ENCODE measurements around the gene KDM4B. TPM values are rescaled to one million over a fixed set of nuclear protein-coding genes. Genes with fewer than 3 reads are reported as not detected.

The KDM4B gene
- total and polyA plus RNA-seq, 9 of the 15 experiments (the other 6 are each of a cell fraction or from before 2014, with no cell fraction given), result 0.21 to 29.9 (median 7.3) TPM

- no peak overlapping the region for H3K4me2 ChIP-seq (ENCODE audit: insufficient read depth, low read length)
- no peaks in the 10 kb centered on the region; the same call in 2 of the 3 replicates for H3K36me3 ChIP-seq (ENCODE audit: control insufficient read depth, insufficient read depth, low read length)
- H3K27ac ChIP-seq (ENCODE audit: extremely low read depth, low read depth, low read length), result no peak overlapping the region
- no peak for TF ChIP-seq ILK (tag; IDR thresholded peaks at IDR 0.05; ENCODE audit: borderline replicate concordance, low read depth)
- TF ChIP-seq KLF13 (tag; IDR thresholded peaks at IDR 0.05; ENCODE audit: borderline replicate concordance, low read depth), result no peak
- TF ChIP-seq DACH1 (IDR thresholded peaks at IDR 0.05; ENCODE audit: partially characterized antibody), result no peak
- ATAC-seq (no peak), FAIRE-seq (no peak), DNase-seq (ENCODE audit: extremely low read depth in 1 of 4, low spot score in 3 of 4) (no peak)
- no TSS peak for BruUV-seq (replicated peaks)
- in situ Hi-C loops (cut with MboI), result no loop called here
- intact Hi-C loops (cut with micrococcal nuclease), result no loop called here
- peaks cover 71% of the 10 kb centered on the region for H3K79me2 ChIP-seq (ENCODE audit: control insufficient read depth, insufficient read depth, low read length)
- peaks cover 11% of the 10 kb centered on the region for H3K9me1 ChIP-seq (ENCODE audit: control insufficient read depth, insufficient read depth, low read length)
- ChIA-PET POLR2A (interaction anchor here (0.7 kb wide), 2 partner anchors 190 to 1689 kb away, joined by 3 read pairs; no protein-coding TSS in a partner anchor), CTCF (ENCODE audit: low intra/inter-chr PET ratio) (no interaction called here)
- H2AFZ ChIP-seq (ENCODE audit: low read depth, low read length), result no peak overlapping the region
- no peak overlapping the region for H3K4me3 ChIP-seq
- H3K9ac ChIP-seq (ENCODE audit: insufficient read depth in 1 of 2, low read depth in 2 of 2, low read length in 2 of 2), result no peak overlapping the region; a peak in 1 of 4 replicates
- no peaks in the 10 kb centered on the region for H3K9me3 ChIP-seq (replicated peaks; ENCODE audit: control insufficient read depth, insufficient read depth, low read depth, low read length)
- 82% methylated on average over 9 of the region's 10 CpGs for WGBS (ENCODE audit: insufficient coverage, low coverage, missing lambda C conversion rate)
- no peaks in the 10 kb centered on the region for H3K27me3 ChIP-seq (ENCODE audit: control insufficient read depth in 2 of 2, insufficient read depth in 2 of 2, low read length in 2 of 2)
- peaks cover 31% of the 10 kb centered on the region for H4K20me1 ChIP-seq (replicated peaks; ENCODE audit: control insufficient read depth, insufficient read depth, low read length)
- peaks cover 0 to 35% of the 10 kb centered on the region in 2 experiments; a peak in 3 of 5 replicates for H3K4me1 ChIP-seq (replicated peaks in 1 of 2; ENCODE audit: control insufficient read depth in 2 of 2, insufficient read depth in 2 of 2, low read length in 2 of 2)
Observed at GRCh38 chr19:5025027-5025426, 56.1 kb downstream of the KDM4B start.

DNA sequence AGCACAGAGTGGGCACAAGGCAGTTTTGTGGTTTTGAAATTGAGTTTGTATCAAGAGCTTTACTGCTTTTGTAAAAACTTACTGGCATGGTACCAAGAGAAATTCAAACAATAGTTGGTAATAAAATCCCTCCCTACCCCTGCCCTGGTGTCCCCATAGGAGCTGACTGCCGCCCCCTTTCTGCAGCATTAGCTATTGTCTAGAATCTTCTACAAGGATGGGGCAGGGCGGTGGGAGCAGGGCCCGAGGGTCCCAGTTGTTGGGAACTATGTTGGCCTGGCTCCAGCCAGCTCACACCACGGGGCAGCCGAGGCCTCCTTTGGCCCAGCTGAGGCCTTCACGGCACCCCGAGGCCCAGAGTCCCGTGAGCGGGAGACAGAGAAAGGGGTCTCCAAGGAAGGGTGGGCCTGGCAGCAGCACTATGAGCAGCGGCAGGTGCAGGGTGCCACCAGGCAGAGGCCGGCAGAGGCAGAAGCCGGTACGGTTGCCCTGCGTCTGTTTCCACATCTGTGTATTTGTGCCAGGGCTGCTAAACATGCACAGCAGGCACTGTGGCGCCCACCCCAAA lies 57.9 kb downstream of the KDM4B start:
- Histone ChIP-seq H2AFZ (ENCODE audit: low read depth, low read length) (no peak overlapping the region), H3K27ac (ENCODE audit: extremely low read depth, low read depth, low read length) (no peak overlapping the region), H3K9me1 (ENCODE audit: control insufficient read depth, insufficient read depth, low read length) (peaks cover 15% of the 10 kb centered on the region), H3K79me2 (ENCODE audit: control insufficient read depth, insufficient read depth, low read length) (peaks cover 73% of the 10 kb centered on the region), H3K9me3 (replicated peaks; ENCODE audit: control insufficient read depth, insufficient read depth, low read depth, low read length) (no peaks in the 10 kb centered on the region), H3K36me3 (ENCODE audit: control insufficient read depth, insufficient read depth, low read length) (no peaks in the 10 kb centered on the region; the same call in 2 of the 3 replicates), H3K4me1 (replicated peaks in 1 of 2; ENCODE audit: control insufficient read depth in 2 of 2, insufficient read depth in 2 of 2, low read length in 2 of 2) (peaks cover 0 to 53% of the 10 kb centered on the region in 2 experiments; a peak in 3 of 5 replicates), H3K4me2 (ENCODE audit: insufficient read depth, low read length) (no peak overlapping the region), H3K27me3 (ENCODE audit: control insufficient read depth in 2 of 2, insufficient read depth in 2 of 2, low read length in 2 of 2) (no peaks in the 10 kb centered on the region), H3K9ac (ENCODE audit: insufficient read depth in 1 of 2, low read depth in 2 of 2, low read length in 2 of 2) (peak overlapping the region in 1 of 2 experiments; percentile 14; a peak in 1 of 4 replicates), H4K20me1 (replicated peaks; ENCODE audit: control insufficient read depth, insufficient read depth, low read length) (peaks cover 49% of the 10 kb centered on the region), H3K4me3 (no peak overlapping the region)
- ChIA-PET CTCF (ENCODE audit: low intra/inter-chr PET ratio) (no interaction called here), POLR2A (interaction anchor here (0.8 kb wide), 1 partner anchor 22 kb away, joined by 3 read pairs; no protein-coding TSS in a partner anchor)
- no peak for FAIRE-seq
- no peak for ATAC-seq
- in situ Hi-C loops (cut with MboI), result no loop called here
- TF ChIP-seq ZMIZ1 (IDR thresholded peaks at IDR 0.05; ENCODE audit: low read depth in 2 of 2, low read length in 2 of 2) (no peak), RBM39 (optimal IDR thresholded peaks at IDR 0.05; ENCODE audit: low read depth, low read length) (no peak), ZBTB8A (IDR thresholded peaks at IDR 0.05; ENCODE audit: partially characterized antibody) (no peak), PHB (CRISPR knock-in tag; IDR thresholded peaks at IDR 0.05) (no peak)
- intact Hi-C loops (cut with micrococcal nuclease), result no loop called here
- no peak for DNase-seq (ENCODE audit: extremely low read depth in 1 of 4, low spot score in 3 of 4)
- 85% methylated on average over 15 of the region's 15 CpGs for WGBS (ENCODE audit: insufficient coverage, low coverage, missing lambda C conversion rate)
- no TSS peak for BruUV-seq (replicated peaks)
